Measurements from ENCODE around the gene INPP5F.
A peak's percentile ranks its signal among the peaks of the same experiment; 100 is the strongest.

The INPP5F gene

GRCh38 chr10:119713744-119714483, 11.9 kb upstream of the INPP5F start:
- H3K9ac ChIP-seq (ENCODE audit: insufficient read length), result no peak overlapping the region
- no peak overlapping the region for H3K27ac ChIP-seq
- H3K4me3 ChIP-seq, result no peak overlapping the region
- DNase-seq (ENCODE audit: low read depth, low spot score), result no peak
- no peaks in the 10 kb centered on the region for H3K9me3 ChIP-seq (ENCODE audit: low read depth, low read length)
- no peak for TF ChIP-seq FOXP2 (optimal IDR thresholded peaks at IDR 0.05; ENCODE audit: control extremely low read depth, extremely low read length, insufficient read depth)
- TF ChIP-seq EZH2 (IDR thresholded peaks at IDR 0.05), result no peak
- no peaks in the 10 kb centered on the region for H3K36me3 ChIP-seq (ENCODE audit: insufficient read depth, low read length)

- TF ChIP-seq EZH2 (IDR thresholded peaks at IDR 0.05) (no peak), FOXP2 (optimal IDR thresholded peaks at IDR 0.05; ENCODE audit: control extremely low read depth, extremely low read length, insufficient read depth) (no peak), POLR2AphosphoS5 (IDR thresholded peaks at IDR 0.05; ENCODE audit: borderline replicate concordance, low read depth, low read length) (no peak)
- no peak overlapping the region for H3K4me3 ChIP-seq
- no peak for DNase-seq (ENCODE audit: low read depth, low spot score)
- H3K9me3 ChIP-seq (ENCODE audit: low read depth, low read length), result no peaks in the 10 kb centered on the region
- H3K27ac ChIP-seq, result no peak overlapping the region
- H3K36me3 ChIP-seq (ENCODE audit: insufficient read depth, low read length), result no peaks in the 10 kb centered on the region
- H3K9ac ChIP-seq (ENCODE audit: insufficient read length), result no peak overlapping the region
Measured at GRCh38 chr10:119714484-119714816, 11.4 kb upstream of the INPP5F start.

- no peaks in the 10 kb centered on the region for H3K36me3 ChIP-seq (ENCODE audit: insufficient read depth, low read length)
- DNase-seq (ENCODE audit: low read depth, low spot score), result no peak
- no peak overlapping the region for H3K9ac ChIP-seq (ENCODE audit: insufficient read length)
- no peak for TF ChIP-seq POLR2AphosphoS5 (IDR thresholded peaks at IDR 0.05; ENCODE audit: borderline replicate concordance, low read depth, low read length)
- no peak for TF ChIP-seq FOXP2 (optimal IDR thresholded peaks at IDR 0.05; ENCODE audit: control extremely low read depth, extremely low read length, insufficient read depth)
- TF ChIP-seq EZH2 (IDR thresholded peaks at IDR 0.05), result no peak
- no peak overlapping the region for H3K4me3 ChIP-seq
- no peak overlapping the region for H3K27ac ChIP-seq
- no peaks in the 10 kb centered on the region for H3K9me3 ChIP-seq (ENCODE audit: low read depth, low read length)
Measured at GRCh38 chr10:119715628-119716505, 10.0 kb upstream of the INPP5F start.

- H3K9me3 ChIP-seq (ENCODE audit: low read depth, low read length), result no peaks in the 10 kb centered on the region
- H3K27ac ChIP-seq, result no peak overlapping the region
- H3K9ac ChIP-seq (ENCODE audit: insufficient read length), result no peak overlapping the region
- DNase-seq (ENCODE audit: low read depth, low spot score), result no peak
- no peaks in the 10 kb centered on the region for H3K36me3 ChIP-seq (ENCODE audit: insufficient read depth, low read length)
- TF ChIP-seq POLR2AphosphoS5 (IDR thresholded peaks at IDR 0.05; ENCODE audit: borderline replicate concordance, low read depth, low read length) (no peak), FOXP2 (optimal IDR thresholded peaks at IDR 0.05; ENCODE audit: control extremely low read depth, extremely low read length, insufficient read depth) (no peak)
- H3K4me3 ChIP-seq, result no peak overlapping the region
Measured at GRCh38 chr10:119723161-119723560, 2.7 kb upstream of the INPP5F start.

GRCh38 chr10:119723624-119724023, 2.2 kb upstream of the INPP5F start:
- TF ChIP-seq EZH2 (IDR thresholded peaks at IDR 0.05), result no peak
- TF ChIP-seq POLR2AphosphoS5 (IDR thresholded peaks at IDR 0.05; ENCODE audit: borderline replicate concordance, low read depth, low read length), result no peak
- no peak for TF ChIP-seq FOXP2 (optimal IDR thresholded peaks at IDR 0.05; ENCODE audit: control extremely low read depth, extremely low read length, insufficient read depth)
- H3K27ac ChIP-seq, result no peak overlapping the region
- no peaks in the 10 kb centered on the region for H3K36me3 ChIP-seq (ENCODE audit: insufficient read depth, low read length)
- no peak for DNase-seq (ENCODE audit: low read depth, low spot score)
- H3K9me3 ChIP-seq (ENCODE audit: low read depth, low read length), result no peaks in the 10 kb centered on the region
- no peak overlapping the region for H3K4me3 ChIP-seq
- no peak overlapping the region for H3K9ac ChIP-seq (ENCODE audit: insufficient read length)

GRCh38 chr10:119724593-119725516, 995 bp upstream of the INPP5F start:
- Histone ChIP-seq H3K27ac (no peak overlapping the region), H3K9ac (ENCODE audit: insufficient read length) (peak overlapping the region; percentile 76), H3K9me3 (ENCODE audit: low read depth, low read length) (no peaks in the 10 kb centered on the region), H3K4me3 (peak overlapping the region; percentile 83), H3K36me3 (ENCODE audit: insufficient read depth, low read length) (no peaks in the 10 kb centered on the region)
- no peak for TF ChIP-seq FOXP2 (optimal IDR thresholded peaks at IDR 0.05; ENCODE audit: control extremely low read depth, extremely low read length, insufficient read depth)
- no peak for TF ChIP-seq POLR2AphosphoS5 (IDR thresholded peaks at IDR 0.05; ENCODE audit: borderline replicate concordance, low read depth, low read length)
- TF ChIP-seq EZH2 (IDR thresholded peaks at IDR 0.05), result no peak
- no peak for DNase-seq (ENCODE audit: low read depth, low spot score)

- Histone ChIP-seq H3K4me3 (peak overlapping the region; percentile 83), H3K36me3 (ENCODE audit: insufficient read depth, low read length) (no peaks in the 10 kb centered on the region), H3K9ac (ENCODE audit: insufficient read length) (peak overlapping the region; percentile 76), H3K9me3 (ENCODE audit: low read depth, low read length) (no peaks in the 10 kb centered on the region), H3K27ac (no peak overlapping the region)
- TF ChIP-seq POLR2AphosphoS5 (IDR thresholded peaks at IDR 0.05; ENCODE audit: borderline replicate concordance, low read depth, low read length) (peak; percentile 68; the same call in 1 of the 2 replicates), EZH2 (IDR thresholded peaks at IDR 0.05) (no peak)
- DNase-seq (ENCODE audit: low read depth, low spot score), result no peak
Measured at GRCh38 chr10:119725517-119725827, 378 bp upstream of the INPP5F start.

GRCh38 chr10:119726676-119727261, 919 bp downstream of the INPP5F start:
- no peak for DNase-seq (ENCODE audit: low read depth, low spot score)
- H3K27ac ChIP-seq, result no peak overlapping the region
- TF ChIP-seq POLR2AphosphoS5 (IDR thresholded peaks at IDR 0.05; ENCODE audit: borderline replicate concordance, low read depth, low read length), result no peak
- no peak for TF ChIP-seq EZH2 (IDR thresholded peaks at IDR 0.05)
- H3K36me3 ChIP-seq (ENCODE audit: insufficient read depth, low read length), result no peaks in the 10 kb centered on the region
- peak overlapping the region; percentile 83 for H3K4me3 ChIP-seq
- no peaks in the 10 kb centered on the region for H3K9me3 ChIP-seq (ENCODE audit: low read depth, low read length)
- no peak overlapping the region for H3K9ac ChIP-seq (ENCODE audit: insufficient read length)

Measured in SK-N-MC (cell line).